T-helper 2 cell (primary cell): ENCODE results near the gene PCMT1.

ENCODE experiments used
- DNase-seq, 5 experiments: peaks; one replicate each; pipeline versions ENCODE4 v3.0.0 to v3.0.0-alpha.2; 2012 to 2022

The PCMT1 gene

DNA sequence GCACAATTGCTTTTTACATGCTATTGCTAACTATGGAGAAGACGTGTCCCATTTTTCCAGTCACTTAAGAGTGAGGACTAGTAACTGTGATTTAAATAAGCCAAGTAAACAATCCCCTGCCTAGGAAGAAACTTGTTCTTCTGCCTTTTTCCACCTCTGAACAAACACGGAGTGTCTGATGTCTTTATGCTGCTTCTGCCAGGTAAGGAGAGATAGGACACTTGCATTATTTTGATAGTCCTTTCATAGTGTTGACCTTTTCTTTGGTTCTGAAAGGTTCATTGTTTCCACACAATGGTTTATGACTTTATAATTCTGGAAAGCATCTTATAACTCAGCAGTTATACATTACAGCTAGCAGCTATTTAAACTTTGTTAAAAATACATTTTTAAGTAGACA lies 106.2 kb downstream of the PCMT1 start:
- no peak for DNase-seq

DNA sequence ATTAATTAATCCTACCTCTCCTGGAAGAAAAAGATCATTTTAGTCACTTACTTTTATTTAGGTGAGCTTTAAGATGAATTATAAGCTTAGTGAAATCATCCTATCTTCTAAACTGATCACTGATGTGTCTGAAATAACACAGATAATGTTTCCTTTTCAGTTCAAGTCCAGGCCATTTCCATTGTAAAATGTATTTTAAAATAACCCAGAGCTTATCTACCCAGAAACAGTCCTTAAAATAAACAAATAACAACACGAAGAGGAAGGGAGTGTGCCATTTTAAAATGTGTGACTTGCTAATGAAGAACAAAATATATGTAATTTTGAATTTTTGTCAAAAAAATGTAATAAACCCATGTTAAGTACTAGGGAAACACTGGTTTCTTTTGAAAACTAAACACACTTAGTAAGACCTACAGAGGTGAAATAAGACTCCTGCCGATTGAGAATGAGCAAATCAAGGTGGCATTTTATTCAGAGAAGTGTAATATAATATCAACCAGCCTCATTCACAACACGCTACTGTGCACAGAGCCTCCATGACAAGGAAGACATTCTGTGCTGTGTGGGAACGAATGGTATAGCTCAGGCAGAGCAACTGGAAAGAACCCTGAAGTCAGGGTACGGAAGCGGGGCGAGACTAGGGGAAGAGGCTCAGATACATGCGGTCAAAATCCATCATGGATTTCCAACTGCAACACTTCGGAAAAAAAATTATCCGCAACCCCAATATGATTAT lies 106.9 kb downstream of the PCMT1 start:
- no peak for DNase-seq

DNA sequence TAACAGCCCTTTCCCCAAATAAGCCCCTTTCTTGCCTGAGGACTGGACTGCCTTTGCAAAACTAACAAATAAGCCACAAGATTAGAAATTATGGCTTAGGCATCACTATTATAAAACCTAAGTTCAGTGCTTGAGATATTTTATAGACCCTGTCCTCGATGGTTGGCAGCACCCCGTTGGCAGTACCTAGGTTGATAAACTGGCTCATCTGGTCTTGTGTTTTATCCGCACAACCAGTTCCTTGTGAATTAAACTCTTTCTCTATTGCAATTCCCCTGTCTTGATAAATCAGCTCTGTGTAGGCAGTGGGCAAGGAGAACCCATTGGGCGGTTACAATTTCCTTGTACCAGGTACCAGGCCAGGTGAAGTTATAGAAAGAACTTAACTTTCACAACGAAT lies 108.0 kb downstream of the PCMT1 start:
- DNase-seq: no peak

DNA sequence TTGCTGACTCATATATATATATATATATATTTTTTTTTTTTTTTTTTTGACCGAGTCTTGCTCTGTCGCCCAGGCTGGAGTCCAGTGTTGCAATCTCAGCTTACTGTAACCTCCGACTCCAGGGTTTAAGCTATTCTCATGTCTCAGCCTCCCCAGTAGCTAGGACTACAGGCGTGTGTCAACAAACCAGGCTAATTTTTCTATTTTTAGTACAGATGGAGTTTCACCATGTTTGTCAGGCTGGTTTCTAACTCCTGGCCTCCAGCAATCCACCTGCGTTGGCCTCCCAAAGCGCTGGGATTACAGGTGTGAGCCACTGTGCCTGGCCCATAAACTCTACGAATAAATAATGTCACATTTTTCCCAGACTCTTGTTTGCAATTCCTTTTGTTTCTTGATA lies 109.8 kb downstream of the PCMT1 start:
- DNase-seq: no peak

DNA sequence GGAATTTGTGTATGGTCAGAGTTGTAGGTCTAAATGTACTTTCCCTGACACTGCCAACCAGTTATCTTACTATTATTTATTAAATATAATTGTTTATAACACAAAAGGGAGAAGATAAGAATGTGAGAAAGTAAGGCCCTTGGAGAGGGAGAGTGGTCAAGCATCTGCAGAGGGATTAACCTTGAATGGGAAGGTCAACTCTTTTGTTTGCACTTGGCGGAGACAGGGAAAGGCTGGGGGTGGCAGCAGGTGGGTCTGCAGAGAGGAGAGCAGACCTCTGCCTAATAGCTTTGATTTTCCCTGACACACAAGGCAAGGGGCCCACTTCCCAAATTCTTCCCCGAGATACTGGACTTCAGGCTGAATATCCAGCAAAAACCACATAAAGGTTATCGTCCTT lies 110.4 kb downstream of the PCMT1 start:
- DNase-seq: no peak

DNA sequence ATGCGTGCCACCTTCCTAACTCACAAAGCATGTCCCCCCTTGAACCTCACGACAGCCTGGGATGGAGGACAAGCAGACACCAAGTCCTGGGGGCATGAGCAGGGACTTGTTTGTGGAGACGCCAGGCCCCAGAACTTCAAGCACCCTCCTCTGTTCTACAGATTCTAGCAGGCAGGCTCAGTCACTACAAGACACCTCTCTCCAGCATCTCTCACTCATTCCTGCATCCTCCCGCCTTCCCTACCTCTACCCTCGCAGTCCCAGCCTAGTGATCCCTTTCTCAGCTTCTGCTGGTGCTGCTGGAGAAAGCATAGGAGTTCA lies 110.9 kb downstream of the PCMT1 start:
- DNase-seq: no peak
